A673 (cell line): ENCODE measurements around the gene TP53I13.

Experiments used
- EZH2 ChIP-seq: fragments of 200-600 bp; sonication (generic); IDR thresholded peaks from 2 replicates; pipeline ENCODE4 v1.6.1; 2017; ENCODE audit warnings: borderline replicate concordance, low read depth, mild to moderate bottlenecking, mixed read lengths, antibody characterized with exemption, low read length; ENCODE audit not compliant: poor library complexity, severe bottlenecking
- TF ChIP-seq, protein P1 (sequence below): fragments of 300-800, 200-600 bp; sonication (generic); conservative IDR thresholded peaks from 2 replicates; pipeline ENCODE4 v1.5.1; 2017; ENCODE audit warnings: low read depth, mild to moderate bottlenecking, antibody characterized with exemption, low read length, moderate library complexity, mixed read lengths

DNA sequence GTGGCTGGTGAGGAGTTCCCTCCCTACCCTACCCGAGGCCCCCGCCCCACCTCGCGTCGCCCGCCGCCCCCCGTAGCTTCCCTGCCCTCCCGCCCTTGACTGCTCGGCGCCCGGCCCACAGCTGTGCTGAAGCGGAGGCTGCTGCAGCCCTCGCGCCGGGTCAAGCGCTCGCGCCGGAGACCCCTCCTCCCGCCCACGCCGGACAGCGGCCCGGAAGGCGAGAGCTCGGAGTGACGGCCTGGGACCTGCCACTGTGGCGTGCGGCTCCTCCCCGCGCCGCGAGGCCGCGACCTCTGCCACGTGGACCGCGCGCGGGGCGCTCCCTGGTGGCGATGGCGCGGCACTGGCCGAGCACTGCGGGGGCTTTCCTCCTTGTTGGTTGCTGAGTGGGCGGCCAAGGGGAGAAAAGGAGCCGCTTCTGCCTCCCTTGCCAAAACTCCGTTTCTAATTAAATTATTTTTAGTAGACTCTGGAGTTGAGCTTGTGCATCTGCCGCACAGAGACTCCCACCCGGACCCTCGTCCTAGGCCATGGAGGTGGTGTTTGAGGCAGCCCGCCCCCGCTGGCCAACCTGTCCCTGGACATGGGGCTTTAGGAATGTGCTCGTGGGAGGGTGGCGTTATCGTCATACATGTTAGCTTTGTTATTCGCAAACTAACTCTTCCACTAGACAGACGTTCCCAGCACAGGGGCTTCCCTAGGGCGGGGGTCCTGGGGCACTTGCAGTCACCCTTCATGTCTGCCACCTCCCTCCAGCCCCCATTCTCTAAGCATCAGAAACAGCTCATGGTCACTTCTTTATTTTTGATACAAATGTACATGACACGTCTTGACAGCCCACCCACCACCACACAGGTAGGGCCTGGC lies 4.4 kb downstream of the TP53I13 start:
- TF ChIP-seq, protein P1, sequence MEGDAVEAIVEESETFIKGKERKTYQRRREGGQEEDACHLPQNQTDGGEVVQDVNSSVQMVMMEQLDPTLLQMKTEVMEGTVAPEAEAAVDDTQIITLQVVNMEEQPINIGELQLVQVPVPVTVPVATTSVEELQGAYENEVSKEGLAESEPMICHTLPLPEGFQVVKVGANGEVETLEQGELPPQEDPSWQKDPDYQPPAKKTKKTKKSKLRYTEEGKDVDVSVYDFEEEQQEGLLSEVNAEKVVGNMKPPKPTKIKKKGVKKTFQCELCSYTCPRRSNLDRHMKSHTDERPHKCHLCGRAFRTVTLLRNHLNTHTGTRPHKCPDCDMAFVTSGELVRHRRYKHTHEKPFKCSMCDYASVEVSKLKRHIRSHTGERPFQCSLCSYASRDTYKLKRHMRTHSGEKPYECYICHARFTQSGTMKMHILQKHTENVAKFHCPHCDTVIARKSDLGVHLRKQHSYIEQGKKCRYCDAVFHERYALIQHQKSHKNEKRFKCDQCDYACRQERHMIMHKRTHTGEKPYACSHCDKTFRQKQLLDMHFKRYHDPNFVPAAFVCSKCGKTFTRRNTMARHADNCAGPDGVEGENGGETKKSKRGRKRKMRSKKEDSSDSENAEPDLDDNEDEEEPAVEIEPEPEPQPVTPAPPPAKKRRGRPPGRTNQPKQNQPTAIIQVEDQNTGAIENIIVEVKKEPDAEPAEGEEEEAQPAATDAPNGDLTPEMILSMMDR: peak; percentile 60
- TF ChIP-seq EZH2: no peak
